Fibroblast of pulmonary artery (primary cell): ENCODE results near the gene OGFOD2.

Source experiments
- DNase-seq: peaks from one replicate; pipeline ENCODE4 v3.0.0-alpha.2; 2010; ENCODE audit warnings: low read depth
- H3K4me3 ChIP-seq: replicated peaks from 2 replicates; pipeline ENCODE4 v1.5.1; 2011; ENCODE audit warnings: low read depth, mild to moderate bottlenecking, control low read depth, low read length, moderate library complexity
- CTCF ChIP-seq: IDR thresholded peaks from 2 replicates; pipeline ENCODE4 v1.5.1; 2011; ENCODE audit warnings: mild to moderate bottlenecking, control low read depth, low read length, inconsistent platforms; ENCODE audit errors: missing control alignments

OGFOD2 gene

GRCh38 chr12:123019841-123020138 lies 44.7 kb downstream of the OGFOD2 start:
- no peak overlapping the region for H3K4me3 ChIP-seq
- DNase-seq: no peak
- TF ChIP-seq CTCF: no peak

GRCh38 chr12:123021688-123022604 lies 46.9 kb downstream of the OGFOD2 start:
- no peak for DNase-seq
- no peak for TF ChIP-seq CTCF
- H3K4me3 ChIP-seq: no peak overlapping the region

GRCh38 chr12:123022846-123023245 lies 47.8 kb downstream of the OGFOD2 start:
- no peak overlapping the region for H3K4me3 ChIP-seq
- no peak for DNase-seq
- TF ChIP-seq CTCF: no peak

GRCh38 chr12:123024819-123025391 lies 49.9 kb downstream of the OGFOD2 start:
- no peak overlapping the region for H3K4me3 ChIP-seq
- TF ChIP-seq CTCF: no peak
- DNase-seq: no peak

GRCh38 chr12:123026094-123026853 lies 51.2 kb downstream of the OGFOD2 start:
- no peak overlapping the region for H3K4me3 ChIP-seq
- TF ChIP-seq CTCF: no peak
- DNase-seq: no peak

GRCh38 chr12:123027726-123028445 lies 52.8 kb downstream of the OGFOD2 start:
- TF ChIP-seq CTCF: no peak
- H3K4me3 ChIP-seq: no peak overlapping the region
- DNase-seq: no peak
